OCI-LY7 (cell line): ENCODE data around the gene RPLP2. TPM values are rescaled to one million over a fixed set of nuclear protein-coding genes. Genes with fewer than 3 reads are reported as not detected.
A peak's percentile ranks its signal among the peaks of the same experiment; 100 is the strongest.

Experiments used
- Bru-seq: library from RNA; stranded (reverse); fragments of 400-500 nt; gene quantifications from one replicate; lab custom pipeline; 2021; lab: Mats Ljungman, UMichigan
- BruChase-seq, 2 experiments: library from RNA; stranded (reverse); fragments of 400-500 nt; gene quantifications; one replicate each; lab custom pipeline; 2021; lab: Mats Ljungman, UMichigan
- BruUV-seq: library from RNA; stranded (reverse); fragments of 400-500 nt; replicated peaks from 2 replicates; lab custom pipeline; 2021; lab: Mats Ljungman, UMichigan
- CTCF ChIA-PET: fragments of 300-600 bp; sonication (Branson Sonifier 250); formaldehyde crosslinking; loops from one replicate; lab custom pipeline; 2022; ENCODE audit warnings: antibody characterized with exemption; ENCODE audit not compliant: unreplicated experiment; lab: Charles Lee
- POLR2A ChIA-PET: fragments of 300-600 bp; sonication (Branson Sonifier 250); formaldehyde crosslinking; loops from one replicate; lab custom pipeline; 2022; ENCODE audit warnings: antibody characterized with exemption; lab: Charles Lee
- DNase-seq: peaks from one replicate; pipeline ENCODE4 v3.0.0-alpha.2; 2015; ENCODE audit warnings: low spot score
- H2AFZ ChIP-seq: fragments of 200-600 bp; sonication (generic), shearing (Covaris generic); 2 replicates; pipeline ENCODE4 v1.6.1; 2014; ENCODE audit warnings: mild to moderate bottlenecking, antibody characterized with exemption, low read length, moderate library complexity
- H3K27ac ChIP-seq: fragments of 200-600 bp; sonication (generic); 2 replicates; pipeline ENCODE4 v1.5.1; 2014; ENCODE audit warnings: mixed run types, low read depth, mild to moderate bottlenecking, moderate library complexity, low read length, inconsistent platforms; ENCODE audit not compliant: poor library complexity, severe bottlenecking
- H3K36me3 ChIP-seq: fragments of 200-600 bp; sonication (generic); 2 replicates; pipeline ENCODE4 v1.6.1; 2014; ENCODE audit warnings: mild to moderate bottlenecking, antibody characterized with exemption, low read length, moderate library complexity, mixed read lengths; ENCODE audit not compliant: insufficient read depth
- H3K4me1 ChIP-seq: fragments of 200-600 bp; sonication (generic); 2 replicates; pipeline ENCODE4 v1.5.1; 2014; ENCODE audit warnings: mild to moderate bottlenecking, low read length; ENCODE audit not compliant: insufficient read depth, poor library complexity, severe bottlenecking
- H3K4me2 ChIP-seq: fragments of 200-600 bp; sonication (generic); 2 replicates; pipeline ENCODE4 v1.6.1; 2014; ENCODE audit warnings: mild to moderate bottlenecking, low read length
- H3K4me3 ChIP-seq: fragments of 200-600 bp; sonication (generic); 2 replicates; pipeline ENCODE4 v1.5.1; 2014; ENCODE audit warnings: mild to moderate bottlenecking, low read depth, low read length; ENCODE audit not compliant: poor library complexity, severe bottlenecking
- H3K79me2 ChIP-seq: fragments of 200-600 bp; sonication (generic); 2 replicates; pipeline ENCODE4 v1.6.1; 2016; ENCODE audit warnings: low read depth, mild to moderate bottlenecking, low read length, moderate library complexity, mixed read lengths; ENCODE audit not compliant: insufficient read depth
- H3K9me2 ChIP-seq: fragments of 200-600 bp; sonication (generic); 2 replicates; pipeline ENCODE4 v1.6.1; 2016; ENCODE audit warnings: mild to moderate bottlenecking, low read length, mixed read lengths; ENCODE audit not compliant: insufficient read depth
- H3K9me3 ChIP-seq: fragments of 200-600 bp; sonication (generic); 2 replicates; pipeline ENCODE4 v1.6.1; 2014; ENCODE audit warnings: mild to moderate bottlenecking, mixed run types, low read length, mixed read lengths
- H4K20me1 ChIP-seq: fragments of 200-600 bp; sonication (generic); 2 replicates; pipeline ENCODE4 v1.6.1; 2014; ENCODE audit warnings: mild to moderate bottlenecking, antibody characterized with exemption, low read length, moderate library complexity, mixed read lengths; ENCODE audit not compliant: insufficient read depth
- EZH2phosphoT487 ChIP-seq: fragments of 200-600 bp; sonication (generic); IDR thresholded peaks from 2 replicates; pipeline ENCODE4 v1.6.1; 2018; ENCODE audit warnings: low read depth, borderline replicate concordance, mild to moderate bottlenecking, mixed run types, antibody characterized with exemption, low read length, moderate library complexity, mixed read lengths
- intact Hi-C: fragments of 100-400 bp; cut with micrococcal nuclease; formaldehyde crosslinking; loops from one replicate; pipeline ENCODE4 v1.10.0; 2022; ENCODE audit not compliant: unreplicated experiment
- long read RNA-seq: library from polyadenylated mRNA; stranded (forward); transcript quantifications from one replicate; pipeline ENCODE4 v2.0.0, GENCODE V29; 2022
- total RNA-seq, 2 experiments: library from RNA; depleted of rRNA in 1 of 2; stranded (reverse); fragments of >200 nt in 1 of 2; shearing (Covaris generic) in 1 of 2; gene quantifications; 2 replicates each; pipeline ENCODE4 v1.2.3, GENCODE V29; 2014 to 2022
- TF ChIP-seq, protein P1 (sequence below): fragments of 200-600 bp; sonication (generic); conservative IDR thresholded peaks from 2 replicates; pipeline ENCODE4 v1.5.1; 2014; ENCODE audit warnings: mild to moderate bottlenecking, antibody characterized with exemption, low read length, moderate library complexity, mixed read lengths

Gene RPLP2
- total RNA-seq (2014; rRNA removed; shearing (Covaris generic)) = 1,564 and 1,687 TPM in 2 replicates
- 3,121 and 3,147 TPM in 2 replicates for total RNA-seq (2022)
- percentile 99 among the genes with signal in this experiment for Bru-seq, nascent RNA
- percentile 99 among the genes with signal in this experiment for BruChase-seq, experiment 1, labeled RNA remaining after a 6-hour chase
- percentile 99 among the genes with signal in this experiment for BruChase-seq, experiment 2, labeled RNA remaining after a 2-hour chase
- long read RNA-seq, transcript RPLP2-207 (4 exons, 637 nt) = minor isoform, 23 of 409 reads
- long read RNA-seq, transcript RPLP2-201 (5 exons, 781 nt) = major isoform, 332 of 409 reads
- long read RNA-seq, transcript RPLP2-203 (3 exons, 489 nt) = minor isoform, 5 of 409 reads
- long read RNA-seq, transcript RPLP2-205 (2 exons, 646 nt) = minor isoform, 7 of 409 reads
- long read RNA-seq, partial matches to known transcripts = 1 of 409 reads
- long read RNA-seq, other reads (novel, unspliced or antisense) = 40 of 409 reads

DNA sequence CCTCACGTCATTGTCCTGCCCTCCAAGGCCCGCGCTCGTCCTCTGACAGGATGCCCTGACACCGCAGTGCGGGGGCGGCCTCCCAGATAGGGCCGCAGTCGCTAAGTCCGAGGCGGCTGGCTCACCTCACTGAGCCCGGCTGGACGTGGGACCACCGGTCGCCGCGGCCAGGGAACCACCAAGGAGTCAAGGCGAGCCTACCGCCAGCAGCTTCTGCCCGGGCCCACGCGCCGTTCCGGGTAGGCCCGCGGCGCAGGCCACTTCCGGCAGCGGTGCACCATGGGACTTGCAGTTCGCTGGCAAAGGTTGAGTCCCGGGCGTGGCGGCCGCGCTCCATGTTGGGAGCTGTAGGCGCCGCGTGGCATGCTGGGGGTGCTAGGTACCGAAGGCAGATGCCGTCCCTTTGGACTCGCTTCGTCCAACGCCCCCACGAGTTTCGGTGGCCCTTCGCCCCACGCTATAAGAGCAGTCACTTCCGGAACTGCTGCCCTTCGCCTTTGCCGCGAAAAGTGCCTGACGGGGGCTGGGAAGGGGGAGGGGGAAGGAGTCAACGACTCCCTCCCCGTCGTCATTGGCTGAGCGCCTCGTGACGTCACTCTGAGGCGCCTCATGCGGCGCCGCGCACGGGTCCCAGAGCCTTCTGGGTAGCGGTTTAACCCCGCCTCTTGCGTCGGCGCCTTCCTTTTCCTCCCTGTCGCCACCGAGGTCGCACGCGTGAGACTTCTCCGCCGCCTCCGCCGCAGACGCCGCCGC, at the start of gene RPLP2:
RPLP2 (plus strand) TSS at position 681 of the 753 bp plus-strand sequence. CDS start 268 bp downstream, outside the sequence.
- peak within 1 kb of the TSS; percentile 78 for H2AFZ ChIP-seq
- peak within 1 kb of the TSS; percentile 84 for H3K27ac ChIP-seq
- H3K36me3 ChIP-seq = peaks cover 43% of the 10 kb centered on the region
- ChIA-PET POLR2A (interaction anchor here (0.6 to 2.0 kb wide), 7 partner anchors 8 to 87 kb away, joined by 3 to 6 read pairs (median 4); no protein-coding TSS in a partner anchor), CTCF (no interaction called here)
- no peaks in the 10 kb centered on the region for H3K9me3 ChIP-seq
- no peaks in the 10 kb centered on the region for H3K9me2 ChIP-seq
- TF ChIP-seq, protein P1, sequence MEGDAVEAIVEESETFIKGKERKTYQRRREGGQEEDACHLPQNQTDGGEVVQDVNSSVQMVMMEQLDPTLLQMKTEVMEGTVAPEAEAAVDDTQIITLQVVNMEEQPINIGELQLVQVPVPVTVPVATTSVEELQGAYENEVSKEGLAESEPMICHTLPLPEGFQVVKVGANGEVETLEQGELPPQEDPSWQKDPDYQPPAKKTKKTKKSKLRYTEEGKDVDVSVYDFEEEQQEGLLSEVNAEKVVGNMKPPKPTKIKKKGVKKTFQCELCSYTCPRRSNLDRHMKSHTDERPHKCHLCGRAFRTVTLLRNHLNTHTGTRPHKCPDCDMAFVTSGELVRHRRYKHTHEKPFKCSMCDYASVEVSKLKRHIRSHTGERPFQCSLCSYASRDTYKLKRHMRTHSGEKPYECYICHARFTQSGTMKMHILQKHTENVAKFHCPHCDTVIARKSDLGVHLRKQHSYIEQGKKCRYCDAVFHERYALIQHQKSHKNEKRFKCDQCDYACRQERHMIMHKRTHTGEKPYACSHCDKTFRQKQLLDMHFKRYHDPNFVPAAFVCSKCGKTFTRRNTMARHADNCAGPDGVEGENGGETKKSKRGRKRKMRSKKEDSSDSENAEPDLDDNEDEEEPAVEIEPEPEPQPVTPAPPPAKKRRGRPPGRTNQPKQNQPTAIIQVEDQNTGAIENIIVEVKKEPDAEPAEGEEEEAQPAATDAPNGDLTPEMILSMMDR = no peak
- no peak for TF ChIP-seq EZH2phosphoT487
- DNase-seq = peak; percentile 99
- peak within 1 kb of the TSS; percentile 100 for H3K4me3 ChIP-seq
- intact Hi-C loops = loop anchor here (2.0 to 5.0 kb wide), 2 partner anchors 33 to 232 kb away; partner anchors contain the start of genes PHRF1, POLR2L and TSPAN4
- peak within 1 kb of the TSS; percentile 71 for H3K4me2 ChIP-seq
- BruUV-seq = no TSS peak
- peaks cover 43% of the 10 kb centered on the region for H3K79me2 ChIP-seq
- peaks cover 56% of the 10 kb centered on the region for H3K4me1 ChIP-seq
- H4K20me1 ChIP-seq = peaks cover 17% of the 10 kb centered on the region; the same call in 1 of the 2 replicates

DNA sequence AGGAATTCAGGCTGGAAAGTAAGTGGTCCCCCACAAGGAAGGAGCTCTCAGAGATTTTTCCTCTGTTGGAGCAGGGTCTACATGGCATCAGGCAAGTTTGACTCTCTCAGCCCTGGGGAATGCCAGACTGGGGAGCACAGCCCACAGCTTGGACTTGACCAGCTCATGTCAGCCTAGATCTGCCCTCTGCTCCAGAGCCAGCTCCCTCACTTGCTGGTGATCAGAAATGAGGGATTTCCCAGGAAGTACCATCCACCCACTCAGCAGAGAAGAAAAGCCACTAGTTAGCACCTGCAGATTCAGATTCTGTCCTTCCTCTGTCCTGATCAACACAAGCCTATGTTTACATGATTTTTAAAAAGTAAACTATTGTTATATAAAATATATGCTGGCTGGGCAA, 49.5 kb upstream of the RPLP2 start:
- Histone ChIP-seq H4K20me1 (peaks cover 4% of the 10 kb centered on the region; the same call in 1 of the 2 replicates), H2AFZ (no peak overlapping the region), H3K4me3 (no peak overlapping the region), H3K36me3 (peaks cover 98% of the 10 kb centered on the region), H3K9me2 (no peaks in the 10 kb centered on the region), H3K4me1 (no peaks in the 10 kb centered on the region), H3K79me2 (peaks cover 12% of the 10 kb centered on the region), H3K9me3 (no peaks in the 10 kb centered on the region), H3K27ac (no peak overlapping the region), H3K4me2 (no peak overlapping the region)
- no TSS peak for BruUV-seq
- intact Hi-C loops = no loop called here
- no peak for DNase-seq
- POLR2A ChIA-PET = interaction anchor here (1.0 kb wide), 1 partner anchor 12 kb away, joined by 3 read pairs; no protein-coding TSS in a partner anchor
- TF ChIP-seq, protein P1 = no peak
- no peak for TF ChIP-seq EZH2phosphoT487
- CTCF ChIA-PET = no interaction called here
